Neuron (in vitro differentiated cells): ENCODE data around the gene C11orf21.
"Not testable (repeated sequence)": the region's sequence is repeated elsewhere in the genome, so short reads cannot be mapped to it uniquely, and the experiment has no call there.

Experiments used
- H2AFZ ChIP-seq: one replicate; pipeline ENCODE4 v1.6.1; 2013; ENCODE audit warnings: low read depth, mild to moderate bottlenecking, inconsistent platforms, low read length, moderate library complexity
- H3K27me3 ChIP-seq: one replicate; pipeline ENCODE4 v1.6.1; 2013; ENCODE audit warnings: low read length; ENCODE audit not compliant: insufficient read depth
- H3K36me3 ChIP-seq: one replicate; pipeline ENCODE4 v1.6.1; 2013; ENCODE audit warnings: low read length; ENCODE audit not compliant: insufficient read depth
- H3K4me1 ChIP-seq: one replicate; pipeline ENCODE4 v1.6.1; 2013; ENCODE audit warnings: low read length; ENCODE audit not compliant: insufficient read depth
- H3K4me3 ChIP-seq: 2 replicates; pipeline ENCODE4 v1.5.1; 2013; ENCODE audit warnings: mild to moderate bottlenecking, low read length, moderate library complexity
- H3K9me3 ChIP-seq: one replicate; pipeline ENCODE4 v1.6.1; 2013; ENCODE audit warnings: low read length

The C11orf21 gene

DNA sequence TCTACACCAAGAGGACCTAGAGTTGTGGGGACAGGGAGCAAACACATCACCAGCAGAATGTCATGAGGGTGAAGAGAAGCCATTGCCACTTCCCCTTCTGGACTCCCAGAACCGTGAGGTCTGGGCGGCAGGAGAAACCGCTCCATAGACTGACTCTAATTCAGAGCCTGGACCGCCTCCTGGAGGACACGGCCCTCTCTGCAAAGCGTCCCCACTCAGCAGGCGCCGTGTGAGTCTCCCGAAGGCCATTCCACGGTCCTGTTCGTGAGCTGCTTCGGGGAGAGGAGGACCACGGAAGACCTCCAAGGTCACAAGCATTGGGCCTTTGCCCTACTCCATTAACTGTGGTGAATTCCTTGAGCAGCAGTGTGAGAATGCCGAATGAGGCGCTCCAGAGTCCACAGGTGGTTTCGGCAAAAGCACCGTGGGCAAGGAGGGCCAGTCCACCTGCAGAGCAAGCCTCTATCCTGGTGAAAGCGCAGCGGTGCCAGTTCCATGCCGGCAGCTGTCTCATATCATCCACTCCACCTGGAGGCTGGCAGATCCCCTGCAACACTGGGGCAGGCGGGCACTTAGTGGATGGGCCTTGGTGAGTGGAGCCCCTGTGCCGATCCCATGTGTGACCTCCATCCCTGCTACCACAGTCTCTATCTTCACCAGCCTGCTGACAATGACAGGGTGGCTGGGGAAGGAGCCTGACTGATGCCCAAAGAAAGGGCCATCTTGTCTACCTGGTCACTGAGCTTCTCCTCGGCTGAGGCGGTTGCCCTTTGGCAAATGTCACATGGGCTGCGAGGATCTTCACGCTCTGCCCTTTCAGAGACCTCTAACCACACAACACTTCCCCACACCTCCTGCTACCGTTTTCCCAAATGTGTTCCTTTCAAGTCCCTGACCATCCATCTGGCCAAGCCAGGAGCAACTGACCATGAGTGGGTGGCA, 7.5 kb downstream of the C11orf21 start:
- no peak overlapping the region for H3K4me3 ChIP-seq
- H3K36me3 ChIP-seq: no peaks in the 10 kb centered on the region
- no peaks in the 10 kb centered on the region for H3K9me3 ChIP-seq
- H3K4me1 ChIP-seq: no peaks in the 10 kb centered on the region
- H3K27me3 ChIP-seq: peaks cover 10% of the 10 kb centered on the region
- H2AFZ ChIP-seq: no peak overlapping the region

DNA sequence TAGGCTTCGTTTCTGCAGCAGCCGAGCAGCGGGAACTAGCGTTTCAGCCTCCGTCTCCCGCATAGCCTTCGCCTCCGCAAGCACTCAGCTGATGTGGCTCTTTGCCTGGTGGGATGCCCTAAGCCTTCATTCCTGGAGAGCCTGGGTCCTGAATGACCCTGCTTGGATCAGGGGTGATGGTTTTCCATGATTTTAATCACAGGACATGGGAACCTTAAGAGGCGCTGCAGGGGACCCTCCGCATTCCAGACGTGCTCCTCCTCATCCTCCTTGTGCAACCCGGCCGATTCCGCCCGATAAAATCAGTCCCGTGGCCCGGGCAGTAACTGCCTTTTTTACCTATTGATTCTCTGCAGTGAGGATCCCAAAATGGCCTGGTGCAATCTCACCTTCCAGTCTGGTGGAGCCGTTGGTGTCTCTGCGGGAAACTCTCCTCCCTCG, 8.2 kb downstream of the C11orf21 start:
- H3K4me3 ChIP-seq: no peak overlapping the region
- H3K9me3 ChIP-seq: no peaks in the 10 kb centered on the region
- H3K36me3 ChIP-seq: no peaks in the 10 kb centered on the region
- no peaks in the 10 kb centered on the region for H3K4me1 ChIP-seq
- H3K27me3 ChIP-seq: peaks cover 10% of the 10 kb centered on the region
- no peak overlapping the region for H2AFZ ChIP-seq

GRCh38 chr11:2290351-2290841, 11.3 kb downstream of the C11orf21 start:
- Histone ChIP-seq H3K4me3 (no peak overlapping the region), H3K4me1 (peaks cover 2% of the 10 kb centered on the region), H3K36me3 (no peaks in the 10 kb centered on the region), H3K9me3 (no peaks in the 10 kb centered on the region), H3K27me3 (peaks cover 6% of the 10 kb centered on the region), H2AFZ (no peak overlapping the region)

DNA sequence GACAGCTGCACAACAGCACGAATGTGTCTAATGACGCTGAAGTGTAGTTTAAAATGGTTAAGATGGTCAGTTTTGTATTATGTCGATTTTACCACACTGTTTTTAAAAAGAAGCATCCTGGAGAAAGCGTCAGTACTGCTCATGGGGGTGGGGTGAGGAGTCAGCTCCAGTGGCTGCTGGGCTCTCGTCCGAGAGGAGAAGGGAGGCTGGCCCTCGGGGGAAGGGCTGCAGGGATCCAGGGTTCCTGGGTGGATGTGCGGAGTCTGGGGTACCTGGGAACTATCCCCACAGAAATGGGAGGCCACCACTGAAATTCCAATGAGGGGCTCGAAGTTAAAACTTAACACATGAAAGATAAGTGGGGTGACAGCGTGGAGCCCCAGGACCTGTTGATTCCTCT, 11.9 kb downstream of the C11orf21 start:
- no peak overlapping the region for H3K4me3 ChIP-seq
- H3K36me3 ChIP-seq: no peaks in the 10 kb centered on the region
- peaks cover 2% of the 10 kb centered on the region for H3K4me1 ChIP-seq
- H3K27me3 ChIP-seq: peaks cover 6% of the 10 kb centered on the region
- no peak overlapping the region for H2AFZ ChIP-seq
- no peaks in the 10 kb centered on the region for H3K9me3 ChIP-seq

- no peak overlapping the region for H3K4me3 ChIP-seq
- H3K4me1 ChIP-seq: peaks cover 2% of the 10 kb centered on the region
- H3K9me3 ChIP-seq: no peaks in the 10 kb centered on the region
- H3K27me3 ChIP-seq: peaks cover 6% of the 10 kb centered on the region
- H3K36me3 ChIP-seq: no peaks in the 10 kb centered on the region
- no peak overlapping the region for H2AFZ ChIP-seq
These were observed 12.4 kb downstream of the C11orf21 start for GRCh38 chr11:2289350-2289749.

DNA sequence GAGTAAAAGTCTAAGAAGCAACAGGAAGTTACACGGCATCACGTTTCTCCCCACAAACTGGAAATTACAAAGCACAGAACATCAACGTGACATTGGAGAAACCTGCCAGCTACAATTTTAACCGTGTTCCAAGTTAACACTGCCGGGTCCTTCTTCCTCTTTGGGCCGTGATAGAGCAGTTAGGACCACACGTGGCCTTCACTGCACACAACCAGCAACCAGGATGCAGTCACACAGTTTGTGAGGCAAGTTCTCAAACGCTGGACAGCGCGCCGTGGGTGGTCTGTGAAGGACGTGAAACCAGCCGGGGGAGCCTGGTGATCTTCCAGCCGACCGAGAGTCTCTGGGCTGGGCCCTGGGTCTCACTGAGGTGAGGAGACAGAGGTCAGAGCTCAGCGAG, 14.6 kb downstream of the C11orf21 start:
- peaks cover 2% of the 10 kb centered on the region for H3K4me1 ChIP-seq
- peaks cover 4% of the 10 kb centered on the region for H3K27me3 ChIP-seq
- no peak overlapping the region for H2AFZ ChIP-seq
- H3K36me3 ChIP-seq: no peaks in the 10 kb centered on the region
- H3K9me3 ChIP-seq: no peaks in the 10 kb centered on the region
- no peak overlapping the region for H3K4me3 ChIP-seq

DNA sequence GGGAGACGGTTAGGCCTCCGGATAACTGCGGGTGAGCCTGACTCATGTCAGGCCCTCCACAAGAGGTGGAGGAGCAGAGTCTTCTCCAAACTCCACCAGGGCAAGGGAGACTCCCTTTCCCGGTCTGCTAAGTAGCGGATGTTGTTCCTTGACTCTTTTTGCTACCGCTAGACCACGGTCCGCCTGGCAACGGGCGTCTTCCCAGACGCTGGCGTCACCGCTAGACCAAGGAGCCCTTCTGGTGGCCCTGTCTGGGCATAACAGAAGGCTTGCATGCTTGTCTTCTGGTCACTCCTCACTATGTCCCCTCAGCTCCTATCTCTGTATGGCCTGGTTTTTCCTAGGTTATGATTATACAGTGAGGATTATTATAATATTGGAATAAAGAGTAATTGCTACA, 15.4 kb downstream of the C11orf21 start:
- H3K27me3 ChIP-seq, H3K36me3 ChIP-seq, H3K4me1 ChIP-seq: not testable (repeated sequence)

GRCh38 chr11:2280208-2280607, 21.5 kb downstream of the C11orf21 start:
- no peaks in the 10 kb centered on the region for H3K4me1 ChIP-seq
- no peaks in the 10 kb centered on the region for H3K36me3 ChIP-seq
- H3K4me3 ChIP-seq: no peak overlapping the region
- peaks cover 19% of the 10 kb centered on the region for H3K27me3 ChIP-seq
- H3K9me3 ChIP-seq: peaks cover 1% of the 10 kb centered on the region
- H2AFZ ChIP-seq: no peak overlapping the region

More for the DNA sequence above, 15.4 kb downstream of the C11orf21 start:
- not testable (repeated sequence) for H3K4me3 ChIP-seq, H3K9me3 ChIP-seq, H2AFZ ChIP-seq

- Histone ChIP-seq H3K4me1 (no peaks in the 10 kb centered on the region), H3K36me3 (no peaks in the 10 kb centered on the region), H3K9me3 (peaks cover 6% of the 10 kb centered on the region), H2AFZ (no peak overlapping the region), H3K27me3 (peaks cover 29% of the 10 kb centered on the region), H3K4me3 (no peak overlapping the region)
These were observed 23.7 kb downstream of the C11orf21 start for GRCh38 chr11:2277933-2278523.

DNA sequence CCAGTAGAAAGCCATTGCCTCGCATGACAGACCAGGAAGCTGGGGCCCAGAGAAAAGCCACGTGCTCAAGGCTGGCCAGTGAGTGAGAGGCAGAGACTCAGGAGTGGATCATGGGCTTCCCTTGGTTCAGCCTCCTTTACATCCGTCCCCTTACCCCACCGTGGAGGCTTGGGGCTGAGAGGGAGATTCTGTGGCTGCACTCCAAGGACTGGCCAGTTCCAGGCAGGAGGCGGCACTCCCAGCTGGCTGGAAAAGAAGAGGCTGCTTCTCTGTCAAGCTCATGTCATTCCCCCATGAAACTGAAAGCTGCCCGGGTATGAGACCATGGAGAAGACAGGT, 24.7 kb downstream of the C11orf21 start:
- Histone ChIP-seq H3K36me3 (no peaks in the 10 kb centered on the region), H2AFZ (no peak overlapping the region), H3K4me1 (no peaks in the 10 kb centered on the region), H3K4me3 (no peak overlapping the region), H3K27me3 (peaks cover 40% of the 10 kb centered on the region), H3K9me3 (peaks cover 6% of the 10 kb centered on the region)

DNA sequence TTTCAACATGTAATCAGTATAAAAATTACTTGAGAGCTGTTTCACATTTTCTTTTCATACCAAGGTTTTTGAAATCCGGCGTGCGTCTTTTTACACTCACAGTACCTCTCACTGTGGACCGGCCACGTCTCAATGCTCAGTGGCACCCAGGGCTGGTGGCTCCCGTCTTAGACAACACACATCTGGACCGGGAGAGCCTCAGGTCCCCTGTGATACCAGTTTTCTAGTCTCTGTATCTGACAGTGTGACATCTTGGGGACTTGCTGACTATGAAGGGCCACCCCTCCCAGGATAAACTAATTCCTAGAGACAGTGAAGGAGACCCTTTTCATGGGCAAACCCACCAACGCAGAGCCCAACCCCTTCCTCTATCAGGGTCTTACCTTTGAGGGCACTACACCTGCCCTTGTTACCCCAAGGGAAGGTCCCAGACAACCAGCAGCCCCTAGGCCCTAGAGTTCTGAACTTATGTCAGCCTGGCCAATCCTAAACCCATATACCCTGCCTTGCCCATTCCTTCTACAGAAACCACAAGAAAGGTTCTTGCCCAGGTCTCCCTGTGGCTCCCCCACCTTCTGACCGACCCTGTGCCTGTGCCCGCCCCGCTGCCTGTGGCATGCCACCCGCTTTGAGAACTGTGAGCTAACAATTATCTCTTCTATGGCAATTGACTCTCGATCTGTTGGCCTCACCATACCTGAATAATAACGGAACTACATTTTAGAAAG, 25.3 kb downstream of the C11orf21 start:
- Histone ChIP-seq H3K4me1 (no peaks in the 10 kb centered on the region), H2AFZ (no peak overlapping the region), H3K36me3 (no peaks in the 10 kb centered on the region), H3K27me3 (peaks cover 45% of the 10 kb centered on the region), H3K4me3 (no peak overlapping the region), H3K9me3 (peaks cover 6% of the 10 kb centered on the region)

- peaks cover 53% of the 10 kb centered on the region for H3K27me3 ChIP-seq
- no peaks in the 10 kb centered on the region for H3K4me1 ChIP-seq
- H3K36me3 ChIP-seq: no peaks in the 10 kb centered on the region
- H2AFZ ChIP-seq: no peak overlapping the region
- H3K4me3 ChIP-seq: no peak overlapping the region
- H3K9me3 ChIP-seq: peaks cover 6% of the 10 kb centered on the region
These were observed 26.1 kb downstream of the C11orf21 start for GRCh38 chr11:2275334-2276279.
